ENCODE results near the gene SLMAP.

DNA sequence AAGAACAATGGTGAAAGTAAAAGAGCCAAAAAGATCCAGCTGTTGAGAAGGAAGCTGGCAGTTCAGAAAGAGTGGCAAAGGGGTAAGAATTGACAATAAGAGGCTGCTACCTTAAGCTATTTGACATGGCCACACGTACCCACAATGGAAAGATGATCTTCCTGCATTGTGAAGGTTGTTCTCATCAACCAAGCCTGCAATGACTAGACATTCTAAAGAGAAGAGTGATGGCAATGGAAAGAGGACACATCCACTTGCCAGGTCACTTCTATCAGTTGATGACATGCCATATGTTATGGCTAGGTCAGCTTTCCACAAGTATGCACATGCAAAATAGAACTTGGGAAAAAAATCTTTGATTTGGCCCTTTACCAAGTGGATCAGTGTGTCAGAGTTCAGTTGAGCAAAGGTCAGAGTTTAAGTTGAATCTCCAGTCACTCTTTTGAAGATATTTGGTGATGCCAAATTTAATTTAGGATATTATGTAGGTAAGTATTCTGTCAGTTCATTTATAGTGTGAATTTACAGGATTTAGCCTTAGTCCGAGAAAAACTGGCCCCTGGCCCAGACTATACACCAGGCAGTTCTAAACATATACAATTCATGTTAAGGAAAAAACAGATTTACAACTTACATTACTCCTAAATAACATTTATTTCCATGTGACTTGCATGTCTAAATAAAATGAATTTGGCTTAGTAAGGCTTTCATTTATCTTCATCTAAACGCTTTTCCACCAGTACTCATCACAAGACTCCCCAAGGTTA is 147.2 kb downstream of the SLMAP start:
- TF ChIP-seq CTCF (IDR thresholded peaks at IDR 0.05) (no peak), POLR2A (IDR thresholded peaks at IDR 0.05) (no peak)

Data from lower leg skin (tissue), 3 donors.